Breast epithelium (tissue), 3 donors: Measurements from ENCODE around the gene RGS3.

Experiments
- CTCF ChIP-seq, 3 donors: fragments of 450-650 bp; IDR thresholded peaks; one replicate each; pipeline ENCODE4 v1.5.1; 2016 to 2017; ENCODE audit warnings: antibody characterized with exemption in 3 of 3, mild to moderate bottlenecking in 3 of 3, moderate library complexity in 3 of 3
- POLR2A ChIP-seq: fragments of 450-650 bp; IDR thresholded peaks from one replicate; pipeline ENCODE4 v1.6.1; 2016; ENCODE audit warnings: antibody characterized with exemption, mild to moderate bottlenecking, moderate library complexity
- POLR2AphosphoS5 ChIP-seq, 3 donors: sonication (generic); formaldehyde crosslinking; IDR thresholded peaks; one replicate each; pipeline ENCODE4 v1.6.1; 2017; ENCODE audit warnings: antibody characterized with exemption in 3 of 3

- no peak for TF ChIP-seq CTCF (IDR thresholded peaks at IDR 0.05)
- no peak for TF ChIP-seq POLR2A
- no peak for TF ChIP-seq POLR2AphosphoS5 (IDR thresholded peaks at IDR 0.05)
Observed at GRCh38 chr9:113584428-113585084, 121.0 kb downstream of the RGS3 start.
